ENCODE measurements around the gene SLC16A3.

Gene SLC16A3

DNA sequence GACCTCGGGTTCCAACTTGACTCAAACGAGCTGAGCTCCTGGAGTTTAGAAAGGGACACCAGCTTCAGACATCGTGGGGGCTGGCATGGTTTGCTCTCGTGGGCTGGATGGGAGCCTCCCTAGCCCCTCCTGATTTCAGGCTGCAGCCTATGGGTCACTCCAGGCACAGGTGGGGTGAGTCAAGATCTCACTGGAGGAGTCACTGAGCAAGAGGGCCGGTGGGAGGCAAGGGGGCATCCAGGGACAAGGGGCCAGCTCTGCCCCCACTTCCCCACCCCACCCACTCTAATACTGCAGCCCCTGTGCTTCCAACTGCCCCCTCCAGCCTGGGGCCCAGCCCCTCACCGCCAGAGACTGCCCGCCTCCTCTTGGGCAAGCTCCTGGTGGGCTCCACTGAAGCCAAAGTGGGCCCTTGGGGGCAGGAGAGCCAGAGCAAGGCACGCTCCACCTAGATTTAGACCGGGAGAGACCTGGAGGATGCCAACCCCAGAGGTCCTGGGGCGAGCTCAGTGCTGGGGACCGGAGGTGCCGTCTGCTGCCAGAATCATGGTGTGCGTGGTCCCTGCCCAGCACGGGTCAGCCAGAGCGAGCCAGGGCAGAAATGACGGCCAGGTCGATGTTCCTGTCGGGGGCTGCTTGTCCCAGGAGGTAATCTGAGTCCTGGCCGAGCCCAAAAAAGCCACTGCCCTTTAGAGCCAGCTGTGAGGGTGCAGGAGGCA lies 6.4 kb downstream of the SLC16A3 start:
- no peak for DNase-seq

DNA sequence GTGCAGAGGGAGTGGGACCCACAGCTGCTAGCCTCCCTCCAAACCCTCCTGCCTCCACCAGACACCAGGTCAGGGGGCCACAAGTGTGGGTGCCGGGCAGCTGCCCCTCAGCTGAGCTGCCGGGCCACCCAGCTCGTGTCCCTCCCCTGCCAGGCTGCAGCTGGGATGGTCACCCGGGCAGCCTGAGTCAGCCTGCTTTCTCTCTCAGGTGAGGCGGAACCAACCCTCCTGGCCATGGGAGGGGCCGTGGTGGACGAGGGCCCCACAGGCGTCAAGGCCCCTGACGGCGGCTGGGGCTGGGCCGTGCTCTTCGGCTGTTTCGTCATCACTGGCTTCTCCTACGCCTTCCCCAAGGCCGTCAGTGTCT lies 6.9 kb downstream of the SLC16A3 start:
- DNase-seq, result no peak

DNA sequence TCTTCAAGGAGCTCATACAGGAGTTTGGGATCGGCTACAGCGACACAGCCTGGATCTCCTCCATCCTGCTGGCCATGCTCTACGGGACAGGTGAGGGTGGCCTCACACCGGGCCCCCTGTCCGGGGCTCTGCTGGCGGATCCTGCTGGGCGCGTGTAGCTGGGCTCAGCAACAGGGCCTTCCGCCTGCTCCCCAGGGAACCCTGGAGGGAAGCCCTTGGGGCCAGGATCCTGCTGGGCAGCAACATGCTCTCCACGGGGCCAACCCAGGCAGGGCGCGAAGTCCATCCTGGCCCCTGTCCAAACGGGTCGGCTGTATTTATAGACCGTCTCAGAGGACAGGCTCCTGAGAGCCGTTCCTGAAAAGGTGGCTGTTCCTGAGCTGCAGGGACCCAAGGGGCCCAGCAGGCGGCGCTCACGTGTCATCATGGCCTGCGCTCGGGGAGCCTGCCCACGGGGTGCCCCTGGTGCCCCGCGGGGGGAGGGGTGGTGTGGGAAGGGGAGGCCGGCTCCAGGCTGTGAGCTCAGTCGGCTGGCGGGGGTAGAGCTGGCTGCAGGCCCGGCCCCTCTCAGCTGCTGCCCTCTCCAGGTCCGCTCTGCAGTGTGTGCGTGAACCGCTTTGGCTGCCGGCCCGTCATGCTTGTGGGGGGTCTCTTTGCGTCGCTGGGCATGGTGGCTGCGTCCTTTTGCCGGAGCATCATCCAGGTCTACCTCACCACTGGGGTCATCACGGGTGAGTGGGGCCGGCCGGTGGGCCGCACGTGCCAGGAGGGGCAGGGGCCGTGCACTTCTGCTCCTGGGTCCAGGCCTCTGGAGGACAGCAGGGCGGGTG lies 7.5 kb downstream of the SLC16A3 start:
- peak in 40 of 51 donors; percentile 19 to 82 (median 62) for DNase-seq

DNA sequence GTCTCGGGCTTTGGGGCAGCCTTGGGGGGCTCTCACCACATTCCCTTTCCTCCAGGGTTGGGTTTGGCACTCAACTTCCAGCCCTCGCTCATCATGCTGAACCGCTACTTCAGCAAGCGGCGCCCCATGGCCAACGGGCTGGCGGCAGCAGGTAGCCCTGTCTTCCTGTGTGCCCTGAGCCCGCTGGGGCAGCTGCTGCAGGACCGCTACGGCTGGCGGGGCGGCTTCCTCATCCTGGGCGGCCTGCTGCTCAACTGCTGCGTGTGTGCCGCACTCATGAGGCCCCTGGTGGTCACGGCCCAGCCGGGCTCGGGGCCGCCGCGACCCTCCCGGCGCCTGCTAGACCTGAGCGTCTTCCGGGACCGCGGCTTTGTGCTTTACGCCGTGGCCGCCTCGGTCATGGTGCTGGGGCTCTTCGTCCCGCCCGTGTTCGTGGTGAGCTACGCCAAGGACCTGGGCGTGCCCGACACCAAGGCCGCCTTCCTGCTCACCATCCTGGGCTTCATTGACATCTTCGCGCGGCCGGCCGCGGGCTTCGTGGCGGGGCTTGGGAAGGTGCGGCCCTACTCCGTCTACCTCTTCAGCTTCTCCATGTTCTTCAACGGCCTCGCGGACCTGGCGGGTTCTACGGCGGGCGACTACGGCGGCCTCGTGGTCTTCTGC lies 8.4 kb downstream of the SLC16A3 start:
- DNase-seq, result peak in 1 of 51 donors; percentile 26

DNA sequence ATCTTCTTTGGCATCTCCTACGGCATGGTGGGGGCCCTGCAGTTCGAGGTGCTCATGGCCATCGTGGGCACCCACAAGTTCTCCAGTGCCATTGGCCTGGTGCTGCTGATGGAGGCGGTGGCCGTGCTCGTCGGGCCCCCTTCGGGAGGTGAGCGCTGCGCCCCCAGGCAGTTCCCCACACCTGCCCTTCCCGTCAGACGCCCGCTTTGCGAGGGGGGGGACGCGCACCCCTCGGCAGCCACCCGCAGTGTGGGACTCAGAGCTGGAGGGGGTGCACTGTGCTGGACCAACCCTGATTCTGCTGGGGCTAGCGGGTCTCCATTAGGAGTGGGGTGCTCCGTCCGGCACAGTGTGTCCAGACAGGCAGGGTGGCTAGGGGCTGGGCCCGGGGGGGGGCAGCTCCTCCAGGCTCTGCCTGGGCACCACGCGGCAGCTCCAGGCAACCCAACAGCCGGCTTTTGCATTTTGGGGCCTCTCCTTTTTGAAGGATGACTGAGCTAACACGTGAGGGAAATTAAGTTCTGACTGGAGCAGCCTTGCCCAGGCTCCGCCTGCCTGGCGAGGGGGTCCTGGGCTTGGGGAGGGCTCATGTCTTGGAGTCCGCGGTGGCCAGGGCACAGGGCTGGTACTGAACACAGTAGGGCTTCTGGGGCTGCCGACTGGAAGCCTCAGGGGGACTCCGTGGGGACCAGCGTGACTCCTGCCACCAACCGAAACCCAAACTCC lies 9.1 kb downstream of the SLC16A3 start:
- peak in 3 of 51 donors; percentile 33 to 63 (median 39) for DNase-seq

DNA sequence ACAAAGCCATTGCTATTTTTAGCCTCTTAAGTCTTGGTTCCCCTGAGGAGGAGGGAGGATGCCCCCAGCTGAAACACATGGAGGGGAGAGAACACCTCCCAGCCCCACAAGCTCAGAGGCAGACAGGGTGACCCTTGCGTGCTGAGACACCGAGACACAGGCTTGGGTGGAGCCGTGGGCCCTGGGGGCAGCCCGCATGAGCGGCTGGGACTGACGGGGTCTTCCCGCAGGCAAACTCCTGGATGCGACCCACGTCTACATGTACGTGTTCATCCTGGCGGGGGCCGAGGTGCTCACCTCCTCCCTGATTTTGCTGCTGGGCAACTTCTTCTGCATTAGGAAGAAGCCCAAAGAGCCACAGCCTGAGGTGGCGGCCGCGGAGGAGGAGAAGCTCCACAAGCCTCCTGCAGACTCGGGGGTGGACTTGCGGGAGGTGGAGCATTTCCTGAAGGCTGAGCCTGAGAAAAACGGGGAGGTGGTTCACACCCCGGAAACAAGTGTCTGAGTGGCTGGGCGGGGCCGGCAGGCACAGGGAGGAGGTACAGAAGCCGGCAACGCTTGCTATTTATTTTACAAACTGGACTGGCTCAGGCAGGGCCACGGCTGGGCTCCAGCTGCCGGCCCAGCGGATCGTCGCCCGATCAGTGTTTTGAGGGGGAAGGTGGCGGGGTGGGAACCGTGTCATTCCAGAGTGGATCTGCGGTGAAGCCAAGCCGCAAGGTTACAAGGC lies 9.8 kb downstream of the SLC16A3 start:
- peak in 17 of 51 donors; percentile 19 to 70 (median 36) for DNase-seq

DNA sequence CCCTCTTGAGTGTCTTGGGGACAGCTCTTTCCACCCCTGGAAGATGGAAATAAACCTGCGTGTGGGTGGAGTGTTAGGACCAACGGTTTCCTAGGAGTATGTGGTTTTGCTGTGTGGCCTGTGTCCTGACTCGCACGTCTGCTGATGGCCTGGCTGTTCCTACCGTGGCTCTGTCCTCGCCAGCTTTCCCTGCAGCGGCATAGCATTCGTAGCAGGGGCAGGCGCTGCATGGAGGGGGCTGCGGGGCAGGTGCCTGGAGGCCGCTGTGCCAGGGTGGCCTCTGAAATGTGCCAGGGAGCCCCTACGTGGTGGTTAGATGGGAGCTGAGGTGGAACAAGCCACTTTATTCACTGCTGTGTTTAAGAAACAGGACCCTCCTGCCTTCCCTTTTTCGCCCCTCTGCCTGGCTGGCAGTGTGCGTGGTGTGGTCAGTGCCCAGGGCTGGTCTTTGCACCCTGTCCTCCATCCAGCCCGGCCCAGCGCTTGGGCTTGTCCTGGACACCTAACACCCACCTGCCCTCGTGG lies 10.6 kb downstream of the SLC16A3 start:
- no peak for DNase-seq

DNA sequence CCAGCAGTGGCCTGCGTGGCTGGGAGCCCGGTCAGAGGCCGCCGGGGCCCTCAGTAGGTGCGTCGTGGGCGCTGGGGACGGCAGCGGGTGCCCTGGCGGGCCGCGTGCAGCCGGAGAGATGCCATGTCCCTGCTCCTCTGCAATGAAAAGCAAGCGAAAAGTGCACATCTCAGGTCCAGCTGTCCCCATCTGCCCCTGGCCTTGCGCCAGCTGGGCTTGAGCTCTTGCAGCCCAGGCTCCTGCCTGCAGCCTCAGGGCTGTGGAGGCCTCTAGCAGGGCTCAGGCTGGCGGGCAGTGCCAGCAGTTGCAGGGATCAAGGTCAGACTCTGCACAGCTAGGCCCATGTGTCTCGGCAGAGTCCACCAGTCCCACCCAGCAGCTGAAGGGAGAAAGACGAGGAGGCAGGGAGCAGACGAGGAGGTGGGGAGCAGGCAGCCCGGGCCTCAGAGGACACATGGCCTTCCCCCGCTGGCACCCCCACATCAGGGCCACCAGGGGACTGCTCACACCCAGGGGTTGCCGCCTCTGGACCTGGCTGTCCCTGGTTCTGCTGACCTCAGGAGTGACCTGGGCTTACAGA lies 11.2 kb downstream of the SLC16A3 start:
- DNase-seq, result peak in 2 of 51 donors; percentile 24 to 36

DNA sequence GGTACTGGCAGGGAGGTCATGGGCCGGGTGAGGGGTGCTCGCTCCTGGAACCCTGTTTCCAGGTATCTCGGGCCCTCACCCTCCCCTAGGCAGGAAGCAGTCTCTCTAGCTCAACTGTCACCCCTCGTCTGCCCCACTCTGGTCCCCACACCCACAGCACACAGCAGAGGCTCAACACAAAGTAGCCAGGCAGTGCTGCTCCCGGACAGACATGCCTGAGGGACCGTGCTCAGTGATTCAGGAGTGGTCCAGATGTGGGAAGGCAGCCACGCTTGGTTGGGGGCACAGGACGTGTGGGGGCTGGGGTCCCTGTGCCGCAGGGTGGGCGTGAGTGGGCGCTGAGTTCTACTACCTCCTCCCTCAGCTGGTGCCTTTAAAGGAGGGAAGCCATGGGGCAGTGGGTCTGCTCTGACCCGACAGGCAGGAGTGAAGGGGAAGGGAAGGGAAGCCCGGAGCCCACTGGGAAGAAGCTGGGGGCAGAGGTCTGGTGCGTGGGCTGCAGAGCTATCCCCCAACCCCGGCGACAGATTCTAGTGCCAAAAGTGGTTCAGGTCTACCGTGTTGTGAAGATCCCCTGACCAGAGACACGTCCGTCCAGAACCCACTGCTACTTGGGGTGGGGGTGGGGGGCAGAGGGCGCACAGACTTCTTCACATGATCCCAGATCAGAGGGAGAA lies 11.8 kb downstream of the SLC16A3 start:
- no peak for DNase-seq

DNA sequence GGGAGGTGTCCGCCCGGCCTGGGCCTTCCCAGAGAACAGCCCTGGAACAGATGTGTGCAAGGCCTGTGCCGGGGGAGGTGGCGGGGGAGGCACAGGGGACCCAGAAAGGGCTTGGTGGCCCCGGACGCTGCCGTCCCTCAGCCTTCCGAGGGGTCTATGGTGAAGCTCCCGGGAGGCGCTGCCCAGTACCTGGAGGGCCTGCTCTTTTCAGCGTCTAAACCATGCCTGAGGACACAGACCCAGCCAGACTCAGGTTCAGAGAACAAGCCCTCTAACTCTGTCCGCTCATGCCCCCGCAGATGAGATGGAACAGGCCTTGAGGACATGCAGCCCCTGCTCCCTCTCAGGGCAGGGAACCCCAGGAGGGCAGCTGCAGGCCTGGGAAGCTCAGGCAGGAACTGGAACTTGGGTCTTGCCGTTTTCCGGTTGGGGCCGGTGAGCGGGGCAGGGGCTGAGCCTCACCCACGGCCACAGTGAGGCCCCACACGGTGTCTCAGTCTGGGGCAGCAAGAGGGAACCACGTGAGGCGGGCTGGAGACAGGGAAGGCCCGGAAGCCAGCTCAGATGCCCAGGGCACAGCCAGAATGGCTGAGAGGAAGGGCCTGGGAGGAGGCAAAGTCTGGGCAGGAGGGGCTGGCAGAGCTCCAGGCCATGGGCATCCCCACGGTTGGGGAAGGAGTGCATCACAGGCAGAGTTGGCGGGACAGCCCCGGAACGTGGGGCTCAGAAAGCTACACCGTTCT lies 12.5 kb downstream of the SLC16A3 start:
- DNase-seq, result peak in 41 of 51 donors; percentile 24 to 83 (median 59)

DNA sequence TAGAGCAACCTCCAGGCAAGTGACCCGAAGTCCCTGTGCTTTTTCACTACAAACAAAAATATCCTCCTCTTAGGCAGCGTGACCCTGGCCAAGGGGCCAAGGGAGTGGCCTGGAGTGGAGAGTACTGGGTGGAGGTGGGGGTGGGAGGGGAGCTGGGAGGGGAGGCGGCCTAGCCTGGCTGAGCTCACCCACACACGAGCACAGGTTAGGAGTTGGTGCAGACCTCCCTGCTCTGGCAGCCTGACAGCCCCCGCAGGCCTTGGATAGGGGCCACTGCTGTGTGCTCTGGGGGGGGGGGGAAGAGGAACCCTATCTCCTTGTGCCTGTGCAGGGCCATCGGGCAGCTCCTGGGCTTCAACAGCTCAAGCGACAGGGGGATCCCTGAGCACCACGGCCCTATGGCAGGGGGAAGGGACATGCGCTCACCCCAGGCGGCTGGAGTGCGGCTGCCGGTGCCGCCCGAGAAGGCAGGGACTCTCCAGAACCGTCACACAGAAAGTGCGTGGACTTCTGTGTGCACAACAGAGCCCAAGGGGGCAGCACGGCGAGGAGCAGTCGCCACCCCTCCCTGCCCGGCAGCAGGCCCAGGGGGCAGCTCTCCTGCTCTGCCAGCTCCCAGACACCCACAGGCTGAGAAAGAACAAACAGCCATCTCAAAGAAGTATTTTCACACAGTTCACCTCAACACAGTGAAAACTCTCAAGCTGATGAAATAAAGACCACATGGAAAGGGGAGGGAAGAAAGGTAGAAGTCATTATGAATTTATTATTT lies 13.3 kb downstream of the SLC16A3 start:
- DNase-seq, result peak in 3 of 51 donors; percentile 21 to 52 (median 46)

DNA sequence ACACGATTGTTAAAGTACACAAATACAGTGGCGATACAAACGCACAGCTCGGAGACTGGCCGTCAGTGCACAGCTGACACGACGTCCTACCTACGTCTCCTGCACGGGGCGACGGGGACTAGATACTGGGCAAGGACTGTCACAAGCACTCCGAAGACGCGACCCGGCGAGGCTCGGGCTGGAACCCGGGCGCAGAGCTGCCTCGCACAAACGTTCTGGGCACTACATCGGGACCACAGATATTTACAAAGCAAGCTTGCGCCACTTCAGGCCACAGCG lies 13.8 kb downstream of the SLC16A3 start:
- DNase-seq, result no peak

DNA sequence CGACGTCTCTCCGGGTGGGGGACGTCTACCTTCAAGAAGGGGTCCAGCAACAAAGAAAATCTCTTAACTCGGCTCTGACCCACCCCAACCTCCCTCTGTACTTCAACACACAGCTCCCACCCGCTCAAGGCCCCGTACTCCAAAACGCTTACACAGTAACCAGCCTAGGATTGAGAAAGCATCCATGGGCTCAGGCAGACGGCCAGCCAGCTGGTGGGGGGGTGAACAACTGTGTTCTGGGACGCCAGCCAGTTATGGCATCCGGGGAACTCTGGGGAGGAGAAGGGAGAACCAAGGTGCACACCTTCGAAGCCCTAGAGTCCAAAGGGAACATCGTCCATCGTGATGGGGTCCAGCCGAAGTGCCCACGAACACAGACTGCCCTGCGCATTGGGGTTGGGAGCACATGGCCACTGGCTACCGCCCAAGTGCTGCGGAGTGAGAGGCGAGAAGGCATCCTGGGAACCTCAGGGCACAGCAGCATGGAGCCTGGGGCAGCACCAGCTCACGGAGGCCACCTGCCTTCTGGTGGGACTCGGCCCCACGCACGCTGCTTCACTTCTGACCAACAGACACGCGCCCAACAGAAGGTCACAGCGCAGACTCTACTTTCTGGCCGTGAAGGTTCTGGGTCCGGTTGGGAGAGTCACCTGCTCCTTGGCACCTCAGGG lies 14.3 kb downstream of the SLC16A3 start:
- peak in 48 of 51 donors; percentile 27 to 85 (median 66) for DNase-seq

DNA sequence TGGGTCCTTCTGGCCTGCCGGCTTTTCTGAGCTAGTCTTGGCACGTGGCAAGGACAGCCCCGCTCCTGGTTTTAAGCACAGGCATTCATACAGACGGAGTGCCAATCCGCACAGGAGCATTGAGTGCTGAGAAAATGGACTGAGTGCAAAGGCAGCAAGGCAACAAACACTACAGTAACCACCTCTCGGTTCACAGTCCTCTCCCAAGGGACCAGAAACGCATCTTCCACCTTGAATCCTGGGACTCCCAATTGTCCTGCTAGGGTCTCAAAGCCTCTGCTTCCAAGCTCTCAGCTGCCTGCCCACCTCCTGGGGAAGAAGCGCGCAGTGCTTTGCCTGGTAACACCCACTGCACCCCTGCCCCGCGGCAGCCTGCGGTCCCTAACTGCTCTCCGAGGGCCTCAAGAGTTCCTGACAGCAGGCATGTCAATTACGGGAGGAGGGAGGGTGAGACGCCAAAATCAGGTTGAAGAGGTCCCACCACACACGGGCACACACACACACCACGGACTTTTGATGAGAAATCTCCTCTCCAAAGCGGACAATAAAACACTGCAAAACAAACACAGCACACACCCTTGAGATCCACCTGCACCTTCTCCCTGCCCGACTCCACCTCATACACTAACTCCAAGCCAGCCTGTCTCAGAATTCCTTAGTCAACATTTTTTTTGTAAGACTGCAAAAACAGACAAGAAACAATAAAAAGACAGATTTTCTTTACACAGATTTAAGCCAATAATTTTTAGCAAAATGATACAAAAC lies 15.0 kb downstream of the SLC16A3 start:
- no peak for DNase-seq

DNA sequence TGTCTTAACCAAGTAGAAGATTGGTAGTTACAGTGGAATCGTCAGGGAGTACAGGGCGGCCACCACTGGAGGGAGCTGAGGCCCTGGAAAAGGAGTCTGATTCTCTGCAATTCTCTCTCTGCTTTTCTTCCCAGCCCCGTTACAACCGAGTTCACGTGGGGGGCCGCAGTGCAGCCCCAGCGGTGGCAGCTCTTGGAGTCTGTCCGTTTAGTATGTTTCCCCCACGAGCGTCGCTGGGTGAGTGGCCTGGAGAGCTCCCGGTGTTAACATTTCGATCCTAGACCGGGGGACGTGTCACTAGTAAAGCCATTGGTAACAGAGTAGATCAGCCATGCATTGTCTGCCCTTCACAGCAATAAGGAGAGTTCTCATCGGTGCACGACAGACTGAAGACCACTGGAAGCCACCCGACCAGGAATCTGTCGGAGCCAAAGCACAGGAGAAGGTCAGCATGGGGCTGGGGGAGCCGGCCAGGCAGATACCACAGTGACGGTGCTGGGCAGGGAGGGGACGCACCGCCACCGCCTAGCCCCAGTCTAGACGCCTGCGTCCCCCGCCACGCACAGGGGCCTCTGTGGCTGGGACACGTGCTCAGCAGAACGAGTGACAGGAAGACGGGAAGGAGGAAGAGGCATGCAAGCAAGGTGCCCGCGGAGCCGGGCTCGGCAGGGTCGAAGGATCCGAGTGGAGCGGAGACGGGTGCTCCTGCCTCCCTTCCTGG lies 15.7 kb downstream of the SLC16A3 start:
- DNase-seq, result peak in 14 of 51 donors; percentile 22 to 57 (median 34)
